ENCODE measurements around the gene CD82.
"Not testable (repeated sequence)": the region's sequence is repeated elsewhere in the genome, so short reads cannot be mapped to it uniquely, and the experiment has no call there.

- TF ChIP-seq, protein P1, sequence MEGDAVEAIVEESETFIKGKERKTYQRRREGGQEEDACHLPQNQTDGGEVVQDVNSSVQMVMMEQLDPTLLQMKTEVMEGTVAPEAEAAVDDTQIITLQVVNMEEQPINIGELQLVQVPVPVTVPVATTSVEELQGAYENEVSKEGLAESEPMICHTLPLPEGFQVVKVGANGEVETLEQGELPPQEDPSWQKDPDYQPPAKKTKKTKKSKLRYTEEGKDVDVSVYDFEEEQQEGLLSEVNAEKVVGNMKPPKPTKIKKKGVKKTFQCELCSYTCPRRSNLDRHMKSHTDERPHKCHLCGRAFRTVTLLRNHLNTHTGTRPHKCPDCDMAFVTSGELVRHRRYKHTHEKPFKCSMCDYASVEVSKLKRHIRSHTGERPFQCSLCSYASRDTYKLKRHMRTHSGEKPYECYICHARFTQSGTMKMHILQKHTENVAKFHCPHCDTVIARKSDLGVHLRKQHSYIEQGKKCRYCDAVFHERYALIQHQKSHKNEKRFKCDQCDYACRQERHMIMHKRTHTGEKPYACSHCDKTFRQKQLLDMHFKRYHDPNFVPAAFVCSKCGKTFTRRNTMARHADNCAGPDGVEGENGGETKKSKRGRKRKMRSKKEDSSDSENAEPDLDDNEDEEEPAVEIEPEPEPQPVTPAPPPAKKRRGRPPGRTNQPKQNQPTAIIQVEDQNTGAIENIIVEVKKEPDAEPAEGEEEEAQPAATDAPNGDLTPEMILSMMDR (IDR thresholded peaks at IDR 0.05; ENCODE audit: insufficient read depth, low read length, poor library complexity, severe bottlenecking), result not testable (repeated sequence)
- TF ChIP-seq EZH2phosphoT487 (conservative IDR thresholded peaks at IDR 0.05; ENCODE audit: low read length), result not testable (repeated sequence)
Measured at GRCh38 chr11:44647255-44647955, 81.9 kb downstream of the CD82 start.

Data from SU-DHL-6 (cell line).